Stimulated activated CD8-positive, alpha-beta memory T cell treated with anti-CD3 and anti-CD28 coated beads, Interleukin-4, amount 100 ng/mL, for 24 hours (primary cell): ENCODE measurements around the gene CHIC2.

Source experiments
- DNase-seq: peaks from one replicate; pipeline ENCODE4 v3.0.0-alpha.2; 2020; ENCODE audit warnings: low read depth

Gene CHIC2

GRCh38 chr4:54093324-54094240 is 29.2 kb upstream of the CHIC2 start:
- no peak for DNase-seq

- no peak for DNase-seq
Observed at GRCh38 chr4:54092405-54093323, 28.3 kb upstream of the CHIC2 start.

GRCh38 chr4:54091637-54092404 is 27.4 kb upstream of the CHIC2 start:
- peak; percentile 60 for DNase-seq

GRCh38 chr4:54090804-54091623 is 26.6 kb upstream of the CHIC2 start:
- no peak for DNase-seq

GRCh38 chr4:54090404-54090803 is 26.0 kb upstream of the CHIC2 start:
- DNase-seq: no peak

GRCh38 chr4:54089875-54090274 is 25.5 kb upstream of the CHIC2 start:
- DNase-seq: no peak

- no peak for DNase-seq
Observed at GRCh38 chr4:54085284-54085683, 20.9 kb upstream of the CHIC2 start.

- DNase-seq: no peak
Observed at GRCh38 chr4:54082168-54082567, 17.8 kb upstream of the CHIC2 start.

- DNase-seq: no peak
Observed at GRCh38 chr4:54077812-54078211, 13.4 kb upstream of the CHIC2 start.

- no peak for DNase-seq
Observed at GRCh38 chr4:54076673-54077072, 12.3 kb upstream of the CHIC2 start.

GRCh38 chr4:54074381-54074780 is 10.0 kb upstream of the CHIC2 start:
- no peak for DNase-seq

- DNase-seq: no peak
Observed at GRCh38 chr4:54073271-54073880, 9.0 kb upstream of the CHIC2 start.

GRCh38 chr4:54067166-54067565 is 2.8 kb upstream of the CHIC2 start:
- DNase-seq: no peak

- DNase-seq: no peak
Observed at GRCh38 chr4:54066718-54067129, 2.3 kb upstream of the CHIC2 start.

- DNase-seq: no peak
Observed at GRCh38 chr4:54066088-54066415, 1.6 kb upstream of the CHIC2 start.

GRCh38 chr4:54065282-54066087 is 1.1 kb upstream of the CHIC2 start:
- no peak for DNase-seq

- DNase-seq: peak; percentile 16
Observed at GRCh38 chr4:54063737-54064316, 578 bp downstream of the CHIC2 start.

- no peak for DNase-seq
Observed at GRCh38 chr4:54063229-54063628, 1.2 kb downstream of the CHIC2 start.

- DNase-seq: no peak
Observed at GRCh38 chr4:54062392-54062791, 2.0 kb downstream of the CHIC2 start.

- DNase-seq: no peak
Observed at GRCh38 chr4:54061873-54062272, 2.5 kb downstream of the CHIC2 start.
